Fibroblast of skin of back (primary cell): ENCODE results near the gene CCDC200. TPM values are rescaled to one million over a fixed set of nuclear protein-coding genes. Genes with fewer than 3 reads are reported as not detected.
"Not testable (repeated sequence)": the region's sequence is repeated elsewhere in the genome, so short reads cannot be mapped to it uniquely, and the experiment has no call there.

Experiments
- DNase-seq: peaks from one replicate; pipeline ENCODE4 v3.0.0-alpha.2; 2013
- polyA plus RNA-seq, 2 experiments: library from polyadenylated mRNA; unstranded; fragments of 120-200 nt; gene quantifications; one replicate each; pipeline ENCODE4 v1.2.1, GENCODE V29; 2013; ENCODE audit not compliant: insufficient read length in 2 of 2

CCDC200 gene
- 3.5 TPM for polyA plus RNA-seq (2013, experiment 1 of 2; ENCODE audit: insufficient read length)
- 4.0 TPM for polyA plus RNA-seq (2013, experiment 2 of 2; ENCODE audit: insufficient read length)

GRCh38 chr17:43228020-43228782 is at the start of gene CCDC200:
TSS of gene CCDC200 (minus strand) at chr17:43228623. CDS start at chr17:43228554, 69 bp downstream.
- not testable (repeated sequence) for DNase-seq

- DNase-seq, result not testable (repeated sequence)
Observed at GRCh38 chr17:43272914-43273313, 44.5 kb upstream of the CCDC200 start.

- not testable (repeated sequence) for DNase-seq
Observed at GRCh38 chr17:43272483-43272882, 44.1 kb upstream of the CCDC200 start.

- DNase-seq, result not testable (repeated sequence)
Observed at GRCh38 chr17:43270552-43271504, 42.4 kb upstream of the CCDC200 start.

- not testable (repeated sequence) for DNase-seq
Observed at GRCh38 chr17:43246456-43246855, 18.0 kb upstream of the CCDC200 start.

GRCh38 chr17:43240596-43241352 is 12.4 kb upstream of the CCDC200 start:
- DNase-seq, result not testable (repeated sequence)

- not testable (repeated sequence) for DNase-seq
Observed at GRCh38 chr17:43239597-43239996, 11.2 kb upstream of the CCDC200 start.

- not testable (repeated sequence) for DNase-seq
Observed at GRCh38 chr17:43233877-43234276, 5.5 kb upstream of the CCDC200 start, which contains the start of gene RNU2-1. TSS of gene RNU2-1 (minus strand) at chr17:43233977.

GRCh38 chr17:43233263-43233662 is 4.8 kb upstream of the CCDC200 start:
- not testable (repeated sequence) for DNase-seq

- not testable (repeated sequence) for DNase-seq
Observed at GRCh38 chr17:43232021-43232699, 3.7 kb upstream of the CCDC200 start.

GRCh38 chr17:43231205-43232020 is 3.0 kb upstream of the CCDC200 start:
- not testable (repeated sequence) for DNase-seq

- no peak for DNase-seq
Observed at GRCh38 chr17:43226393-43226792, 2.0 kb downstream of the CCDC200 start.

GRCh38 chr17:43224146-43224705 is 4.2 kb downstream of the CCDC200 start:
- no peak for DNase-seq

GRCh38 chr17:43220511-43221125 is 7.8 kb downstream of the CCDC200 start:
- no peak for DNase-seq

- no peak for DNase-seq
Observed at GRCh38 chr17:43219746-43220380, 8.6 kb downstream of the CCDC200 start.

- no peak for DNase-seq
Observed at GRCh38 chr17:43219001-43219400, 9.4 kb downstream of the CCDC200 start.

GRCh38 chr17:43217614-43218087 is 10.8 kb downstream of the CCDC200 start:
- no peak for DNase-seq

- DNase-seq, result no peak
Observed at GRCh38 chr17:43216762-43217613, 11.4 kb downstream of the CCDC200 start.
